GM06990 (cell line): ENCODE data around the gene SYNGR2.

Experiments used
- DNase-seq: peaks from one replicate; pipeline ENCODE4 v3.0.0-alpha.2; 2011; ENCODE audit not compliant: insufficient read length; ENCODE audit errors: extremely low read depth
- H3K27me3 ChIP-seq: replicated peaks from 2 replicates; pipeline ENCODE4 v1.6.0; 2011; ENCODE audit warnings: low read length; ENCODE audit not compliant: control insufficient read depth, insufficient read depth
- H3K36me3 ChIP-seq: 2 replicates; pipeline ENCODE4 v1.5.1; 2011; ENCODE audit warnings: low read length; ENCODE audit not compliant: control insufficient read depth, insufficient read depth
- H3K4me3 ChIP-seq: replicated peaks from 2 replicates; pipeline ENCODE4 v1.5.1; 2011; ENCODE audit warnings: low read depth, mild to moderate bottlenecking, control low read depth, low read length
- CTCF ChIP-seq: IDR thresholded peaks from 2 replicates; pipeline ENCODE4 v1.5.1; 2011; ENCODE audit warnings: low read length, control low read depth, mild to moderate bottlenecking, inconsistent platforms; ENCODE audit not compliant: insufficient read depth, poor library complexity, severe bottlenecking

The SYNGR2 gene

GRCh38 chr17:78168242-78168902 is at the start of gene SYNGR2:
Gene SYNGR2, plus strand, starts transcription at chr17:78168581. Its CDS starts 36 bp downstream, at chr17:78168617.
- peak; percentile 92 for DNase-seq
- TF ChIP-seq CTCF: no peak
- H3K36me3 ChIP-seq: peaks cover 29% of the 10 kb centered on the region
- H3K4me3 ChIP-seq: peak within 1 kb of the TSS; percentile 97
- no peaks in the 10 kb centered on the region for H3K27me3 ChIP-seq

- no peak overlapping the region for H3K4me3 ChIP-seq
- no peak for TF ChIP-seq CTCF
- DNase-seq: no peak
- H3K27me3 ChIP-seq: no peaks in the 10 kb centered on the region
- H3K36me3 ChIP-seq: peaks cover 53% of the 10 kb centered on the region
Observed at GRCh38 chr17:78118801-78119241, 49.6 kb upstream of the SYNGR2 start.

GRCh38 chr17:78120537-78120936 is 47.8 kb upstream of the SYNGR2 start:
- TF ChIP-seq CTCF: no peak
- H3K4me3 ChIP-seq: no peak overlapping the region
- no peaks in the 10 kb centered on the region for H3K27me3 ChIP-seq
- H3K36me3 ChIP-seq: peaks cover 53% of the 10 kb centered on the region
- no peak for DNase-seq

DNA sequence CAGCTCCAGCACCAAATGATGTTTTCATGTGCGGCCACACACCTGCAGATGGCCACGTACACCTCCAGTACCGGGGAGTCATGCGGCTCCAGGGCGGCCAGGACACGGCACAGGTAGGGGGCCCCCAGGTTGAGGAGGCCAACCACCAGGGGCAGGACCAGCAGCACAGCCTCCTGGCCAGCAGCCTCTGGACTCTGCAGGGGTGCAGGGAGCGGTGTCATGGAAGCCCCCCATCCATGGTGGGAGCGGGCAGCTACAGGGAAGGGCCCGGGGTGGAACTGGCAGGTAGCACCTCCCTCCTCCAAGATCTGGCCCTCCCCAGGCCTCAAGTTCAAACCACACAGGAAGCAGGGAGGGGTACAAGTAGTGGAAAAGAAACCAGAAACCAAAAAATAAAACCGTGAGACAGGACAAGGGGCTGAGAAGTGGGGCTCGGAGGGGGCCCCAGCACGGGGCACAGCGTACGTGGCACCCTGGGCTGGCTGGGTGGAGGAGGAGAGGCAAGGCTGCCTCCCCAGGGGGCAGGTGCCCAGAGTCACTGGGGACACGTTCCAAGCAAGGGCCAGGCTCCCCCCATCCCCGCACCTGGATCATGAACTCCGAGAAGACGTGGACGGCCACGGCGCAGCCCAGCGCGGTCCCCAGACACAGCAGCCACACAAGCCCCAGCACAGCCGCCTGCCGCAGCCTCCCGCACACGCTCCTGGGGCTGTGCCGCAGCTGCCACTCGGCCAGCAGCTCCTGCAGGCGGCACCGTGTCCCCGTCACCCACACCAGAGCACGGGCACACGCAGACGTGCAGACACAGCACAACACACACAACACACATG is 47.2 kb upstream of the SYNGR2 start:
- TF ChIP-seq CTCF: no peak
- H3K4me3 ChIP-seq: peak overlapping the region; percentile 42
- H3K36me3 ChIP-seq: peaks cover 56% of the 10 kb centered on the region
- peak; percentile 59 for DNase-seq
- H3K27me3 ChIP-seq: no peaks in the 10 kb centered on the region

- Histone ChIP-seq H3K36me3 (peaks cover 56% of the 10 kb centered on the region), H3K4me3 (peak overlapping the region; percentile 42), H3K27me3 (no peaks in the 10 kb centered on the region)
- no peak for TF ChIP-seq CTCF
- DNase-seq: no peak
Observed at GRCh38 chr17:78121801-78122215, 46.6 kb upstream of the SYNGR2 start.
